Measurements from ENCODE around the gene CHGA.
A peak's percentile ranks its signal among the peaks of the same experiment; 100 is the strongest.

Gene CHGA

GRCh38 chr14:92945544-92945943 is 22.6 kb downstream of the CHGA start:
- DNase-seq, result peak; percentile 34

- no peak for DNase-seq
Observed at GRCh38 chr14:92945959-92946846, 23.3 kb downstream of the CHGA start.

- DNase-seq, result no peak
Observed at GRCh38 chr14:92946847-92947545, 24.0 kb downstream of the CHGA start.

GRCh38 chr14:92948647-92949046 is 25.7 kb downstream of the CHGA start:
- no peak for DNase-seq

GRCh38 chr14:92949496-92950192 is 26.7 kb downstream of the CHGA start:
- DNase-seq, result no peak

GRCh38 chr14:92950193-92950540 is 27.2 kb downstream of the CHGA start:
- no peak for DNase-seq

GRCh38 chr14:92950773-92951172 is 27.8 kb downstream of the CHGA start:
- no peak for DNase-seq

- DNase-seq, result no peak
Observed at GRCh38 chr14:92951261-92951660, 28.3 kb downstream of the CHGA start.

GRCh38 chr14:92951912-92952471 is 29.0 kb downstream of the CHGA start:
- peak; percentile 61 for DNase-seq

GRCh38 chr14:92952481-92953298 is 29.7 kb downstream of the CHGA start:
- DNase-seq, result no peak

GRCh38 chr14:92953526-92953925 is 30.6 kb downstream of the CHGA start:
- DNase-seq, result no peak

GRCh38 chr14:92954933-92955332 is 32.0 kb downstream of the CHGA start:
- DNase-seq, result no peak

GRCh38 chr14:92955381-92955780 is 32.4 kb downstream of the CHGA start:
- no peak for DNase-seq

GRCh38 chr14:92956961-92957360 is 34.0 kb downstream of the CHGA start:
- no peak for DNase-seq

- DNase-seq, result no peak
Observed at GRCh38 chr14:92958373-92959188, 35.6 kb downstream of the CHGA start.

GRCh38 chr14:92959189-92959531 is 36.2 kb downstream of the CHGA start:
- DNase-seq, result no peak

- no peak for DNase-seq
Observed at GRCh38 chr14:92959761-92960680, 37.1 kb downstream of the CHGA start.

GRCh38 chr14:92960706-92961566 is 38.0 kb downstream of the CHGA start:
- no peak for DNase-seq

GRCh38 chr14:92961567-92961855 is 38.6 kb downstream of the CHGA start:
- DNase-seq, result no peak

Measured in NCI-H1436 (cell line).